Uterus (tissue), 4 donors: ENCODE measurements around the gene MALT1. TPM values are rescaled to one million over a fixed set of nuclear protein-coding genes. Genes with fewer than 3 reads are reported as not detected.

Experiments used
- DNase-seq, 2 donors: peaks; one replicate each; pipeline ENCODE4 v3.0.0-alpha.2; 2019 to 2020
- H3K27ac ChIP-seq, 2 donors: fragments of 200-600 bp; sonication (generic); 1 replicate in 1 of 2; 2 replicates in 1 of 2; pipeline ENCODE4 v1.5.1; 2016 to 2018
- H3K27me3 ChIP-seq, 2 donors: fragments of 200-600 bp; sonication (generic); one replicate each; pipeline ENCODE4 v1.5.1; 2018 to 2019; ENCODE audit warnings: control low read depth in 1 of 2
- H3K36me3 ChIP-seq, 2 donors: fragments of 200-600 bp; sonication (generic); one replicate each; pipeline ENCODE4 v1.5.1; 2019; ENCODE audit warnings: control low read depth in 1 of 2
- H3K4me1 ChIP-seq, 2 donors: fragments of 200-600 bp; sonication (generic); one replicate each; pipeline ENCODE4 v1.5.1; 2018 to 2019; ENCODE audit warnings: control low read depth in 1 of 2
- H3K4me3 ChIP-seq, 2 donors: fragments of 200-600 bp; sonication (generic); 1 replicate in 1 of 2; 2 replicates in 1 of 2; pipeline ENCODE4 v1.5.1; 2018 to 2019; ENCODE audit warnings: mild to moderate bottlenecking in 1 of 2
- H3K9me3 ChIP-seq, 2 donors: fragments of 200-600 bp; sonication (generic); one replicate each; pipeline ENCODE4 v1.5.1; 2019; ENCODE audit warnings: control low read depth in 1 of 2
- POLR2A ChIP-seq, 2 donors: fragments of 450-650 bp; IDR thresholded peaks; one replicate each; pipeline ENCODE4 v1.6.1; 2016; ENCODE audit warnings: antibody characterized with exemption in 2 of 2, mild to moderate bottlenecking in 1 of 2, moderate library complexity in 1 of 2
- intact Hi-C: fragments of 100-400 bp; cut with DNase I; formaldehyde crosslinking; loops from one replicate; pipeline ENCODE4 v1.15.1; 2023; ENCODE audit warnings: low total_unique reads
- total RNA-seq, 4 donors: library from RNA; depleted of rRNA in 3 of 4; stranded (reverse); fragments of >200 nt in 3 of 4; gene quantifications; one replicate each; pipeline versions ENCODE4 v1.1.0 to v1.2.4, GENCODE V29; 2014 to 2023
- TF ChIP-seq, protein P1 (sequence below), 4 experiments: fragments of 200-600 bp in 2 of 4; fragments of 450-650 bp in 2 of 4; sonication (generic) in 2 of 4; IDR thresholded peaks; one replicate each; pipeline ENCODE4 v1.5.1; 2016 to 2019; ENCODE audit warnings: antibody characterized with exemption in 4 of 4, mild to moderate bottlenecking in 2 of 4, moderate library complexity in 1 of 4
- donor health status: DM: yes; HTN: yes; CAD: no.

Gene MALT1
- total RNA-seq, 4 donors from 2014 or later = 22.1 to 51.4 (median 30.5) TPM

DNA sequence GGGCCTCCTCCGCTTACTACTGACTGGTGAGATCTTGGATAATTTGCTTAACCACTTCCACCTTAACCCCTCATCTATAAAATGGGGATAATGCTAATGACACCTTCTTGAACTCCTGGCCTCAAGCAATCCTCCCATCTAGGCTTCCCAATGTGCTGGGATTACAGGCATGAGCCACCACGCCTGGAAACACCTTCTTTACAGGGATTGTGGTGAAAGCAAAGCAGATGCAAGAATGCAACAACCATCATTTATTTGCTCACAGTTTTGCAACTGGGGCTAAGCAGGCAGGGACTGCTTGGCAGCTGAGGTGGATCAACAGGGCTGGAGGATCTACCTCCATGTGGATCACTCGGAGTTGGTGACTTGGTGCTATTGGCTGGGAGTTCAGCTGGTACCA lies 117.2 kb downstream of the MALT1 start:
- H3K27ac ChIP-seq = peak overlapping the region; percentile 38 to 77

DNA sequence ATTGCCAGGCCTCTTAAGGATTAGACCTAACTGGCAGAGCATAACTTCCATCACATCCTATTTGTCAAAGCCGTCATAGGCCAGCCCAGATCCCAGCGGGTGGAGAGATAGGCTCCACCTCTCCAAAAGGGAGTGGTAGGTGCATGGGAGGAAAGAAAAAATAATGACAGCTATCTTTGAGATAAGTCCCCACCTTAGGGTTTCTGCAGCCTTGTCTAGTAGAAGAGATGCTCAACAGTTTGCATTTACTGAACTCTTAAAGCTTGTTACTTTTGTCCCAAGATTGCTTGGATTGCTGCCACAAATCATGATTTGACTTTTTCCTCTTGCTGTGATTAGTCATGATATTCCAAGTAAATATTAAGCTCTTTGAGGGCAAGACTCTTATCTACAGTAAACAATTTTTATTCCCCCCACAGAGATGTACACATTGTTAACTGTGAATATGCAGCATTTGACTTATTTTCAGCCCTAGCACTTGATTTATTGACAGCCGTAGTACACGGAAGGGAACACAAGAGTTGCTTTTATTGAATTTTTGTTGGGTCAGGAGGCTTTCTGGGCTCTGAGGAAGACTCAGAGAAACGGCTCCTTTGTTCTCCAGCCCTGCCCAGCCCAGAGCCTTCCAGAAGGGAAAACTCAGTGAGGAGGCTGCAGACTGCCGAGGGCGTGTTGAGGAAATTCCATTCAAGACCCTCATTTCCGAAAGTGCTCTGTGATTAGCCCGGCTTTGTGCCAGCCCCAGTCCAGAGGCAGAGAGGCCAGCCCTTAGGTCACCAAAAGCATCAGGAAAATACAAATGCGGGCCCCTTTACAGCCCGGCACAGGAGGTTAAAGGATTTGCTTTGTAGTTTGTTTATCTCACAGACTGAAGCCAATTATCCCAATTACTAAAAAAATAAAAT lies 118.0 kb downstream of the MALT1 start:
- Histone ChIP-seq H3K27me3 (no peaks in the 10 kb centered on the region), H3K27ac (peak overlapping the region; percentile 38 to 77), H3K4me1 (no peaks in the 10 kb centered on the region), H3K36me3 (no peaks in the 10 kb centered on the region), H3K4me3 (no peak overlapping the region), H3K9me3 (no peaks in the 10 kb centered on the region)
- intact Hi-C loops = no loop called here
- peak in 1 of 2 donors; percentile 46 for DNase-seq
- TF ChIP-seq, protein P1, sequence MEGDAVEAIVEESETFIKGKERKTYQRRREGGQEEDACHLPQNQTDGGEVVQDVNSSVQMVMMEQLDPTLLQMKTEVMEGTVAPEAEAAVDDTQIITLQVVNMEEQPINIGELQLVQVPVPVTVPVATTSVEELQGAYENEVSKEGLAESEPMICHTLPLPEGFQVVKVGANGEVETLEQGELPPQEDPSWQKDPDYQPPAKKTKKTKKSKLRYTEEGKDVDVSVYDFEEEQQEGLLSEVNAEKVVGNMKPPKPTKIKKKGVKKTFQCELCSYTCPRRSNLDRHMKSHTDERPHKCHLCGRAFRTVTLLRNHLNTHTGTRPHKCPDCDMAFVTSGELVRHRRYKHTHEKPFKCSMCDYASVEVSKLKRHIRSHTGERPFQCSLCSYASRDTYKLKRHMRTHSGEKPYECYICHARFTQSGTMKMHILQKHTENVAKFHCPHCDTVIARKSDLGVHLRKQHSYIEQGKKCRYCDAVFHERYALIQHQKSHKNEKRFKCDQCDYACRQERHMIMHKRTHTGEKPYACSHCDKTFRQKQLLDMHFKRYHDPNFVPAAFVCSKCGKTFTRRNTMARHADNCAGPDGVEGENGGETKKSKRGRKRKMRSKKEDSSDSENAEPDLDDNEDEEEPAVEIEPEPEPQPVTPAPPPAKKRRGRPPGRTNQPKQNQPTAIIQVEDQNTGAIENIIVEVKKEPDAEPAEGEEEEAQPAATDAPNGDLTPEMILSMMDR (IDR thresholded peaks at IDR 0.05) = no peak
- no peak for TF ChIP-seq POLR2A (IDR thresholded peaks at IDR 0.05)

More for the DNA sequence above, 117.2 kb downstream of the MALT1 start:
- no peak for DNase-seq
- intact Hi-C loops = no loop called here
- H3K4me3 ChIP-seq = no peak overlapping the region
- H3K36me3 ChIP-seq = no peaks in the 10 kb centered on the region
- H3K27me3 ChIP-seq = no peaks in the 10 kb centered on the region
- no peaks in the 10 kb centered on the region for H3K4me1 ChIP-seq
- TF ChIP-seq, protein P1 (IDR thresholded peaks at IDR 0.05) = no peak
- no peak for TF ChIP-seq POLR2A (IDR thresholded peaks at IDR 0.05)
- no peaks in the 10 kb centered on the region for H3K9me3 ChIP-seq

DNA sequence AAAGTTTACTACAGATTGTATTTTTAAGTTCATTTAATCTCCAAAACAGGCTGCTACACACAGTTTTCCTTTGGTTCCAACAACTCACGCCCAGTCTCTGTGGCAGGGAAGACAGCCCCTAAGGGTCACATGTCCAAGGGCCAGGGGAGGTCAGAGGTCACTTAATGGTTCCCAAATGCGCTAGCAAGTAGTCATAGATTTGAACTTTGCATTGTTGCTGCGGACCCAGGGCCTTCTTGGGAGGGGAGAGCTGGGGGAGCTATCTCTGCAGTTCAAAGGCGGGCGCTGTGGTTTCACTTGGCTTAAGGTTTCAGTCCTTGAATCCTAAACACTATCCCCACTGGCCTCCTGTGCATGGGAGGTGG lies 118.6 kb downstream of the MALT1 start:
- DNase-seq = peak; percentile 19 to 31
- intact Hi-C loops = no loop called here
- Histone ChIP-seq H3K36me3 (no peaks in the 10 kb centered on the region), H3K4me3 (no peak overlapping the region), H3K27me3 (no peaks in the 10 kb centered on the region), H3K27ac (peak overlapping the region; percentile 38 to 77), H3K9me3 (no peaks in the 10 kb centered on the region), H3K4me1 (no peaks in the 10 kb centered on the region)
- TF ChIP-seq, protein P1 (IDR thresholded peaks at IDR 0.05) = no peak
- TF ChIP-seq POLR2A (IDR thresholded peaks at IDR 0.05) = no peak

DNA sequence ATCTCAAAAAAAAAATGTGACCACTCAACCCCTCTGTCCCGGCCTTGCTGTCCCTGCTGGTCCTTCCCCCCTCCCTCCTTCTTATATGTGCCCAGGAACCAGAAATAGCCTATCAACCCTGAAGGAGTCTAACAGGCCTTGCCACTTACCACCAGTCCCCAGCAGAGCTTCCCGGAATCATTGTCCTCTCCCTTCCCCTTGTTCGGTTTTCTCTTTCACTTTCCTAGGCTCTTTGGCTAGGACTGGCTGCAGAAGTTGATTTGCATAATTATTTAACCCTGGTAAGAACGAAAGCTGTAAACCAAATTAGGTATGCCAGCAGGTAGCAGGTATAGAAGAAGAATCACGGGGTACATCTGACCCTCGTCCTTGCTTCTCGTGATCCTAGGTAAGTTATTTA lies 120.8 kb downstream of the MALT1 start:
- Histone ChIP-seq H3K4me3 (no peak overlapping the region), H3K27me3 (no peaks in the 10 kb centered on the region), H3K27ac (no peak overlapping the region), H3K4me1 (no peaks in the 10 kb centered on the region), H3K36me3 (no peaks in the 10 kb centered on the region), H3K9me3 (no peaks in the 10 kb centered on the region)
- DNase-seq = no peak
- intact Hi-C loops = no loop called here
- no peak for TF ChIP-seq POLR2A (IDR thresholded peaks at IDR 0.05)
- TF ChIP-seq, protein P1 (IDR thresholded peaks at IDR 0.05) = no peak

DNA sequence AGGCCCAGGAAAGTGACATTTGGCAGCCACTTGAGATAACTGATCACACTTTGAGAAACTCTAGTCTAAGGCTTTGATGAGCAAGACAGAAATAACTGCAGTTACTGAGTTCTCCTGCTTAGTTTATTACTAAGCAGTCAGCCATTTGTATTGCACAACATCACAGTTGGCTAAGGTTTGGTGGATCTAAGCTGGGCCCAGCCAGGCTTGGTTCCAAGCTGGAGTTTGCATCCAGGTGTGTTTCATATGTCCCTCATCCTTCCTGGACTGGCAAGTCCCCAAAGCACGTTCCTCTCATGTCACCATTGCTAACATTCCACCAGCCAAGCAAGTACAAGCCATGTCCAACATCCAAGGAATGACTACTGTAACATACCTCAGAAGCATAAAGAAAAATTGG lies 122.1 kb downstream of the MALT1 start:
- no peaks in the 10 kb centered on the region for H3K27me3 ChIP-seq
- peak; percentile 27 to 35 for DNase-seq
- no peaks in the 10 kb centered on the region for H3K36me3 ChIP-seq
- no peaks in the 10 kb centered on the region for H3K9me3 ChIP-seq
- no peak overlapping the region for H3K27ac ChIP-seq
- no peaks in the 10 kb centered on the region for H3K4me1 ChIP-seq
- no peak overlapping the region for H3K4me3 ChIP-seq
- intact Hi-C loops = no loop called here
- TF ChIP-seq, protein P1 (IDR thresholded peaks at IDR 0.05) = no peak
- no peak for TF ChIP-seq POLR2A (IDR thresholded peaks at IDR 0.05)
